Fibroblast of gingiva (primary cell): ENCODE results near the gene FGF21.

Experiments used
- DNase-seq: peaks from one replicate; pipeline ENCODE4 v3.0.0-alpha.2; 2011; ENCODE audit warnings: low read depth

FGF21 gene

GRCh38 chr19:48728911-48729664 lies 26.2 kb upstream of the FGF21 start:
- no peak for DNase-seq

GRCh38 chr19:48731452-48731851 lies 23.9 kb upstream of the FGF21 start:
- DNase-seq, result no peak

GRCh38 chr19:48734625-48735024 lies 20.7 kb upstream of the FGF21 start:
- DNase-seq, result no peak

GRCh38 chr19:48735031-48735615 lies 20.2 kb upstream of the FGF21 start:
- DNase-seq, result no peak

DNA sequence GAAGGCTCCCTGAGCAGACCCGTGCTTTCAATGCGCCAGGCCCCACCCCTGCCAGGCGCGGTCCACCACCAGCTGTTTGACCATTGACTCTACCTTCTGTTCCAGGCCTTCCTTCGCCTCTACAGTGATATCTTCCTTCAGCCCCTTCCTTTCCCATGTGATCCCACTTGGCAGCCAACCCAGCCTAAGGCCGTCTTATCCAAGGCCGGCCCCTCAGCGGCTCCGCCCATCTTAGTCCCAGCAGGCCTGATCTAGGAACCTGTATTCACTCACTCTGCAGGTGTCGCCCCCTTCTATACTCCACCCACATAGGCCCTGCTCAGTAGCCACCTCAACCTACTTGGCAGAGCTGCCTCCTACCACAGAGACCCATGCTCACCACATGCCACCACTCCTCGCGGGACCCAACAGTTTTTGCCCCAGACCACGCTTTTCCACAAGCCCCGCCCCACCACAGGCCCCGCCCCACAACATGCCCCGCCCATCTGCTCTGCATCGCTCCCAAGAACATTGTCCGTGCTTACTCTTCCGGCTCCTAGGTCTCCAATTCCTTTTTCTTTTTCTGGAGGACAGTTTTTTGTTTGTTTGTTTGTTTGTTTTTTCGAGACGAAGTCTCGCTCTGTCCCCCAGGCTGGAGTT lies 17.8 kb upstream of the FGF21 start:
- no peak for DNase-seq

DNA sequence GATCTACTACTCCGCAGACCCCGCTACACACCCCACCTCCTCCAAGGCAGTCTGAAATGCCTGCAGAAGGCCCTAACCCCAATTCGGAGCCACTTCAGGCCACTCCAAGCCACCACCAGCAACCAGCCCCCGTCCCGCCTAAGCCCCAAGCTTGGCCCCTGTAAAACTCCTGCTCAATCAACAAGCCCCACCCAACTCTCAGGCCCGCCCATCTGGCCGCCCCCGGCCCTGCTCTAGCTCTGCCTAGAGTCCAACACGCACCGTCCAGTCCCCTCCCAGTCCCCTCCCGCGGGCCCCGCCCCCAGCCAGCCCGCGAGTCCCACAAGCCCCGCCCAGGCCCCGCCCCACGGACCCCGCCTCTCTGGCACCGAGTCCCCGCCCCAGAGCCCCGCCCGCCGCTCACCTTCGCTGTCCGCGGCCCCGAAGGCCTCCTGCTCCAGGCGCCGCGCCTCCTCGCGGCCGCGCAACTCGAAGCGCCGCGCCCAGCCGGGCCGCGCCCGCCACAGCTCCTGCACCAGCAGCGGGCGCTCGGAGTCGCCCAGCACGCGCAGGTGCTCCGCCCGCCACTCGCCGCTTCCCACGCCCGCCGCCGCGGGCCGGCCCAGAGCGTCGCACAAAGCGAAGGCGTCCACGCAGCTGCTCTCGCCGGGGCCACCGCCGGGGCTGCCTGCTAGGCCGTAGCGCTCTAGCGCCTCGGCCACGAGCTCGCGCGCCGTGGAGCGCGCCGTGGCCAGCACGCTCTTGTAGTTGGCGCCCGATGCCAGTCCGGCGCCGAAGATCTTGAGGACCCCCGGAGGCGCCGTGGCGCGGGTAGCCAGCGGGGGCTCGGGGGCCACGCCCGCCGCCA lies 16.5 kb upstream of the FGF21 start:
- DNase-seq, result peak; percentile 54

GRCh38 chr19:48739404-48740163 lies 15.7 kb upstream of the FGF21 start:
- DNase-seq, result no peak

DNA sequence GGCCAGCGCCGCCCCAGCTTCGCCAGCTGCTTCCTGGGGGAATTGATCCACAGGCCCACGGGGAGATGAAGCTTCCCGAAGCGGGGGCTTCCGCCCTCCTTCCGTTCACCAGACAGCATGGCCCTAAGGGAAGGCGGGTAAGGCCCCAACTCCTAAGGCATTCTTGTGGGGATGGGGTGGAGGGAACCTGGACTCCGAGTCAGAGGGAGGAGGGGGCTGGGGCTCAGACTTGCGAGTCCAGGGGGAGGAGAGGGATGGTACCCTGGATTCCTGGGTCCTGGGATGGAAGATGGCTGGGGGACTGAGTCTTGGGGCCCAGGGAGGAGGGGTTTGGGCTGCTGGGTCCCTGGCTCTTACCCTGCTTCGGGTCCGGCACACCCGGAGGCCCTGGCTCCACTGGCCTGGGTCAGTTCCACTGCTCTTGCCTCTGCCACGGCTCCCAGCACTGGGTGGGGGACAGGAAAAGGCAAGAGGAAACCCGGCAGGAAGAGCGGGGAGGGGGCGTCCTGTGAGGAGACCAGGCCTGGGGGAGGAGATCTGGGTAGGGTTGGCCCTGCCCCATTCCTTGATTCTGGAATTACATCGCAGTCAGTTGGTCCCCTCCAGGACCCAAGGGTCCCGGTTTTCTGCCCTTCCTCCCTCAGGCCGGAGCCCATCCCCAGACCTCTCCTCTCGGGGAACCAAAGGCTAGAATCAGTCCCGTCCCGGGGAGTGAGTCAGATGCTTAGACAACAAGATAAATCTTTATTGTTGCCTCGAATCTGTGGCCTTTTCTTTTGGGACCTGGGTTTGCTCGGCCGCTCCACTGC lies 15.0 kb upstream of the FGF21 start, which contains the start of gene RASIP1:
RASIP1 (minus strand) TSS at position 447 of the 809 bp plus-strand sequence; CDS start at position 119, 328 bp downstream.
- DNase-seq, result no peak

GRCh38 chr19:48741129-48741999 lies 14.0 kb upstream of the FGF21 start:
- no peak for DNase-seq

- DNase-seq, result no peak
Measured at GRCh38 chr19:48742096-48742495, 13.2 kb upstream of the FGF21 start.

DNA sequence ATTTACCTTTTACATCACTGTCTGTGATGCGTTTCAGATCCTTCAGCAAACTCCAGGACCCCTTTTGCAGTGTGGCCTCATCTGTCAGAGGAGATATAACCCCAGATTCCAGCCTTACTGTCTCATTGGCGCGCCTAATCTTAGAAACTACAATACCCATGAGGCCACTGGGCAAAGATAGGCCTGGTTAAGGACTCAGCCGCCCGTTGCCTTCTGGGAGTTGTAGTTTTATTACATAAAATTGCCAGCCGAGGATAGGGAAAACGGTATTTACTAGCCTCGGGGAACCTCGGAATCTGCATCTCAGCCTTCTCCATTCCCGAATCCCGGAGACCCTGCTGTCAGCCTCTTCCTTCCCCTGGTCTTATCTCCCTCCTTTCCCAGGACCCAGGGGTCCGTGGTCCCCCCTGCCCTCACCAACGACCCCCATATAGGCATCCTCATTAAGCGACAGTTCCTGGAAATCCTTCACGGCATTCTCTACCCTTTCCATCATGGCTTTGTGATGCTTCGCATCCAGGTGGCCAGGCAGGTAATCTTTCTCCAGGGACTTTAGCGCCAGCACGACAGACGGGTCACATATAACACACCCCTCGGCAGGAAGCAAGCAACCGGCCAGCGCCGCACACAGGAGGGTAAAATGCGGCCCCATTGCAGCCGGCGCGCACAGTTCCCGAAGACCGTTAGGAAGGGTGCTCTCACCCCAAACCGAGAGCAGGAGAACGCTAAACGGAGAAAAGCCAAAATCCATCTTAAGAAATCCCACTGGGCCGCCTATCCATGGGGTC lies 9.9 kb upstream of the FGF21 start:
- peak; percentile 41 for DNase-seq

- no peak for DNase-seq
Measured at GRCh38 chr19:48746110-48746509, 9.2 kb upstream of the FGF21 start.

DNA sequence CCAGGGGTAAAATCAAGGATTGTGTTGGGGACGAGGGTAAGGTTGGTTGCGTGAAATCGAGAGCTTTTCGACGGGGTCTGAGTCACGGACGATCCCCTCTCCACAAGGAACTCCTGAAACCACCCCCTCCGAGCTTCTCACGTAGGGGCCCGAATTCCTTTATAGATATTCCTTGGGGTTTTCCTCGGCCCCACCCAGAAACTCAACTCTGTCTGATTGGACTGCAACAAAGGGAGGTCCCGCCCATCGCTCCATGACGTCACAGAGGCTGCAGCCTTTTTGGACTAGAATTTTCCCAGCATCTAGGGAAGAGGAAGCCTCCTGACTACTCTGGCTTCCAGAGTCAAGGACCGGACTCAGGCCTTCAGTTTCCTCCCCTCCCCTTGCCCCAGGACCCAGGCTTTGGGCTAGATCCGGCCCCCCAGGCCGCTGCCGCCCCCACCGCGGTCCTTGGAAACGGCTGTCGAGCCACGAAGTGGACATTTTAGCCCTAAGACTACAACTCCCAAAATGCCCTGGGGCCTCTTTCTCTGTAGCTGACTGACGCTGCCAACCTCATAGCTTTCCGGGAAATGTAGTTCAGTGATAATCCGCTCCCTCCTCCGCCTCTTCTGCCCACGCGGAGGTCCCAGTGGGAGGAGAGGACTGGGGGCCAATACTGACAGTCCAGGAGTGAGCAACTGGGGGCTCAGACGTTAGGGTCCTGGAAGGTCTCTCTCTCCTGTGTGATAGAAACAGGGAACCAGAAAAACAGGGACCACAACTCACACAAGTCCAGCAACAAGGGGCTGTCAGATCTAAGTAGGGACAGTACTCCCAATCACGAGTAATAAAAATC lies 8.4 kb upstream of the FGF21 start, which contains the start of gene IZUMO1:
IZUMO1 (minus strand) TSS at position 172 of the 838 bp plus-strand sequence. CDS start 1,050 bp downstream, outside the sequence.
- DNase-seq, result peak; percentile 77

GRCh38 chr19:48749571-48750198 lies 5.6 kb upstream of the FGF21 start:
- no peak for DNase-seq

DNA sequence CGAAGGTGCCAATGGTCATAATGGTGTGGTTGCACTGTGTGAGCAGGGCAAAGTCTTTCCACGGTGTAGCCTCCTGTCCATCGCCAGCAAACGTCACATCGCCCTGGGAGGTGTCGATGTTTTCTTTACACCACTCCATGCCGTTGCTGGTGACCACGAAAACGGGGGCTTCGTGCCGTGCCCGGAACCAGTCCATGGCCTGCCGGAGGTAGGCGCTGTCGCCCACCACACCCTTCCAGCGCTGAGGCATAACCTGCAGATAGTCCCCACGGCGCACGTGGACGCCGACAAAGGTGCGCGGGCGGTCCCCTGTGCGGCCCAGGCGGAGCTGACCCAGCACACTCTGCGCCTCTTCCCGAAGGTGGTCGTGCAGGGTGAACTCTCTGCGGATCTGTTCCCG lies 5.0 kb upstream of the FGF21 start:
- no peak for DNase-seq

GRCh38 chr19:48750771-48751504 lies 4.4 kb upstream of the FGF21 start:
- DNase-seq, result no peak
